ENCODE data around the gene CHIC2. TPM values are rescaled to one million over a fixed set of nuclear protein-coding genes. Genes with fewer than 3 reads are reported as not detected.

CHIC2 gene
- total RNA-seq, 4 donors from 2014 or later = 25.2 to 65.2 (median 41.4) TPM

- ATAC-seq (ENCODE audit: low FRiP score) (no peak), DNase-seq (ENCODE audit: low spot score) (no peak)
- TF ChIP-seq, protein P1, sequence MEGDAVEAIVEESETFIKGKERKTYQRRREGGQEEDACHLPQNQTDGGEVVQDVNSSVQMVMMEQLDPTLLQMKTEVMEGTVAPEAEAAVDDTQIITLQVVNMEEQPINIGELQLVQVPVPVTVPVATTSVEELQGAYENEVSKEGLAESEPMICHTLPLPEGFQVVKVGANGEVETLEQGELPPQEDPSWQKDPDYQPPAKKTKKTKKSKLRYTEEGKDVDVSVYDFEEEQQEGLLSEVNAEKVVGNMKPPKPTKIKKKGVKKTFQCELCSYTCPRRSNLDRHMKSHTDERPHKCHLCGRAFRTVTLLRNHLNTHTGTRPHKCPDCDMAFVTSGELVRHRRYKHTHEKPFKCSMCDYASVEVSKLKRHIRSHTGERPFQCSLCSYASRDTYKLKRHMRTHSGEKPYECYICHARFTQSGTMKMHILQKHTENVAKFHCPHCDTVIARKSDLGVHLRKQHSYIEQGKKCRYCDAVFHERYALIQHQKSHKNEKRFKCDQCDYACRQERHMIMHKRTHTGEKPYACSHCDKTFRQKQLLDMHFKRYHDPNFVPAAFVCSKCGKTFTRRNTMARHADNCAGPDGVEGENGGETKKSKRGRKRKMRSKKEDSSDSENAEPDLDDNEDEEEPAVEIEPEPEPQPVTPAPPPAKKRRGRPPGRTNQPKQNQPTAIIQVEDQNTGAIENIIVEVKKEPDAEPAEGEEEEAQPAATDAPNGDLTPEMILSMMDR (IDR thresholded peaks at IDR 0.05) = no peak
Observed at GRCh38 chr4:54017974-54018373, 46.4 kb downstream of the CHIC2 start.

- TF ChIP-seq, protein P1 (IDR thresholded peaks at IDR 0.05) = no peak
- no peak for ATAC-seq (ENCODE audit: low FRiP score)
- no peak for DNase-seq (ENCODE audit: low spot score)
Observed at GRCh38 chr4:54017308-54017707, 47.1 kb downstream of the CHIC2 start.

DNA sequence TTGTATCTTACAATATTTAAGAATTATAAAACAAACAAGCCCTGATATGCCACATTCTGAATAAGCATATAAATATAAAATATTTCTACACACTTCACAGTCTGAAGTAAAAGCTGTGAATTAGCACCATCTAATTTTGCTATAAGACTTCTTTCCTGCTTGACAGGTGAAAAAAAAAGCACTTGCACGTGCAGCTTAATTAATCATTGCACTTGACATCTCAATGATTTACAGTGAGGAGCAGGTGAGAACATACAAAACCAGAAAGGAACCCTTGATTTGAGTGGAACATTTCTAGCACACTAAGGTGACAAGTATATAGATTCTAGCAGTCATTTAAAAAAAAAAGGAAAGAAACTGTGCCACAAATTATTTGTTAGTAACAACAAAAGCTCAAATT is 47.9 kb downstream of the CHIC2 start:
- ATAC-seq (ENCODE audit: low FRiP score) (no peak), DNase-seq (ENCODE audit: low spot score) (no peak)
- TF ChIP-seq, protein P1 (IDR thresholded peaks at IDR 0.05) = no peak

DNA sequence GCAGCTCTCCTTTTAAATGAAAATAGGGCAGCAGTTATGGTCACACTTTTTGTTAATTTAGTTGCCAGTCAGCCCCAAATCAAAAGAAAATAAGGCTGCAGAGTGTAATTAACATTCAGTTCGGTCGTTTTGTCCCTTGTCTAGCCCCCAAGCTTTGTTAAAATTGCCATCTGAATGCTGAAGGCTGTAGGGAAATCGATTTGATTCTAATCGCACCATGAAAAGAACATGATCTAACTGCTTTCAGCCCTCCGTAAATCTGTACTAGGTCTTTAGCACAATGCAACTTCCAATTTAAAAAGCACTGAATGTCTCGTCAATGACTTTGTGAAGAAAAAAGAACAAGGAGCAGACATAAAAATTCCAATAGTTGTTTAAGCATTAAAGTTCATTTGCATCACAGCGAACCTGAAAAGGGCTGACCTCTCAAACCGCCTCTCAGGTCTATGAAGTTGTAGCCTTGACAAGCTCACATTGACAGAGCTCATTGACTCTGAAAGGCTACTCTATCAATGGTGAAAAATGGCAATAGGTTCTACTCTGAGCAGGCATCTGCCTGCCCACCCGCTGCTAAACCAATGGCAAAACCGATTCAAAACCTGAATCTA is 48.9 kb downstream of the CHIC2 start:
- TF ChIP-seq, protein P1 (IDR thresholded peaks at IDR 0.05) = no peak
- ATAC-seq (ENCODE audit: low FRiP score) = no peak
- DNase-seq (ENCODE audit: low spot score) = no peak

DNA sequence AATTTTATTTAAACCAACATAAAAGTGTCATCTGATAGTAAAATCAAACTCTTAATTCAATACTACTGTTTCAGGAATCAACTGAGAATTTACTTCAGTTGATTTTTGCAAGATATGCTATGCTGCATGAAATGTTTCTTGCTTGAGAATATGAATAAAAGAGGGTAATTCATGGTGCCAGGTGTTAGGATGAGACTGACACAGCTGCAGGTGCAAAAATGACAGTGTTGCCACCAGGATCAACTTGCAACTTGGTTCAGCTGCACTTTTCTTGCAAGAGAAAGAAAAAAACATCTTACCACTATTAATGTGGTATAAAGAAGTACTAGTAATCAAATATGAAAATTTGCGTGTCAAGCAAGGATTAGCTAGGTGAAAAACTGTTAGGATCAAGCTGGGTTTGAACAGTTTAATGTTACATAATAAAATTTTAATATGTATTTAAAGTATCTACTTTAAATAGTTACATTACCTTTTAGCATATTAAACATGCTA is 49.7 kb downstream of the CHIC2 start:
- no peak for ATAC-seq (ENCODE audit: low FRiP score)
- no peak for DNase-seq (ENCODE audit: low spot score)
- TF ChIP-seq, protein P1 (IDR thresholded peaks at IDR 0.05) = no peak

GRCh38 chr4:54011201-54011600 is 53.2 kb downstream of the CHIC2 start:
- ATAC-seq (ENCODE audit: low FRiP score) (no peak), DNase-seq (ENCODE audit: low spot score) (no peak)
- TF ChIP-seq, protein P1 (IDR thresholded peaks at IDR 0.05) = no peak

DNA sequence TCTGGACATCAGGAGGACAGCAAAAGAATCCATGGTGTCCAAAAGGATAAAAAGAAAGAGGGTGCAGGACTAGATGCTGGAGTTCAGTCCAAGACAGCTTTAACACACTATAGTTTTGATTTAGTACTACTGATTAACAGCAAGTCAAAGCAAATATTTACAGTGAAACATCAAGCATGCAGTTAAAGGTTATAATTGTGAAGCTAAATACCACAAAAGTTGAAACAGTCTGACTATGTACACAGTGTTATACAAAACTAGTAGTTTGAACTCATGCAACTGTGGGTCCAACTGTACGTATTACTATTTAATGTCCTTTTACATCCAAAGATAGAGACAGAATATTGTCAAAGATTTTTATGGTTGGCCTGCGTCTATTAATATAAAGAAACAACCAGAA is 57.6 kb downstream of the CHIC2 start:
- no peak for DNase-seq (ENCODE audit: low spot score)
- TF ChIP-seq, protein P1 (IDR thresholded peaks at IDR 0.05) = no peak
- no peak for ATAC-seq (ENCODE audit: low FRiP score)

All from omental fat pad (tissue), 4 donors.